ENCODE measurements around the gene CDC27. TPM values are rescaled to one million over a fixed set of nuclear protein-coding genes. Genes with fewer than 3 reads are reported as not detected.

CDC27 gene
- total RNA-seq, 1 donor from 2014 or later, result 93.4 TPM

- H3K27ac Mint-ChIP-seq, result no peak overlapping the region
- H3K36me3 Mint-ChIP-seq, result no peaks in the 10 kb centered on the region
- DNase-seq (ENCODE audit: extremely low spot score, unreplicated experiment), result no peak
- no peaks in the 10 kb centered on the region for H3K27me3 Mint-ChIP-seq
- TF ChIP-seq, protein P1, sequence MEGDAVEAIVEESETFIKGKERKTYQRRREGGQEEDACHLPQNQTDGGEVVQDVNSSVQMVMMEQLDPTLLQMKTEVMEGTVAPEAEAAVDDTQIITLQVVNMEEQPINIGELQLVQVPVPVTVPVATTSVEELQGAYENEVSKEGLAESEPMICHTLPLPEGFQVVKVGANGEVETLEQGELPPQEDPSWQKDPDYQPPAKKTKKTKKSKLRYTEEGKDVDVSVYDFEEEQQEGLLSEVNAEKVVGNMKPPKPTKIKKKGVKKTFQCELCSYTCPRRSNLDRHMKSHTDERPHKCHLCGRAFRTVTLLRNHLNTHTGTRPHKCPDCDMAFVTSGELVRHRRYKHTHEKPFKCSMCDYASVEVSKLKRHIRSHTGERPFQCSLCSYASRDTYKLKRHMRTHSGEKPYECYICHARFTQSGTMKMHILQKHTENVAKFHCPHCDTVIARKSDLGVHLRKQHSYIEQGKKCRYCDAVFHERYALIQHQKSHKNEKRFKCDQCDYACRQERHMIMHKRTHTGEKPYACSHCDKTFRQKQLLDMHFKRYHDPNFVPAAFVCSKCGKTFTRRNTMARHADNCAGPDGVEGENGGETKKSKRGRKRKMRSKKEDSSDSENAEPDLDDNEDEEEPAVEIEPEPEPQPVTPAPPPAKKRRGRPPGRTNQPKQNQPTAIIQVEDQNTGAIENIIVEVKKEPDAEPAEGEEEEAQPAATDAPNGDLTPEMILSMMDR (conservative IDR thresholded peaks at IDR 0.05), result no peak
- H3K4me3 Mint-ChIP-seq, result no peak overlapping the region
- H3K4me1 Mint-ChIP-seq (ENCODE audit: unreplicated experiment), result peaks cover 25% of the 10 kb centered on the region
- no peaks in the 10 kb centered on the region for H3K9me3 Mint-ChIP-seq
Observed at GRCh38 chr17:47210105-47210504, 21.0 kb upstream of the CDC27 start.

DNA sequence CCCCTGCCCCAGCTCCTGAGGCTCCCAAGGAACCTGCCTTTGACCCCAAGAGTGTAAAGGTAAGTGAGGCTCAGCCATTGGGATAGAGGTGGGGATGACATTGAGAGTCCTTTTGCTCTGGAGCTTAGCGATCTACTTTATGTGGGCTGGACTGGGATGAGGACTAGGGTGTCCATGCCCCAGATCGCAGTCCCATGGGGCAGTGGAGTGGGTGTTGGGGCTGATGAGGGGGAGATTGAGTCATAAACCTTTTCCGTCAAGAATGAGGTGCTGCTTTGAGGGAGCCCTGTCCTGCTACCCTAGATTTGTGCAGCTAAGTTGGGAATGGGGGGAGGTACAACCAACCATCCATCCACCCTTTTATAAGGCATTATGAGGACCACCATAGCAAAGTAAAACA, 20.4 kb upstream of the CDC27 start:
- Mint-ChIP-seq H3K9me3 (no peaks in the 10 kb centered on the region), H3K4me3 (no peak overlapping the region), H3K36me3 (no peaks in the 10 kb centered on the region), H3K4me1 (ENCODE audit: unreplicated experiment) (peaks cover 31% of the 10 kb centered on the region), H3K27me3 (no peaks in the 10 kb centered on the region), H3K27ac (no peak overlapping the region)
- TF ChIP-seq, protein P1 (conservative IDR thresholded peaks at IDR 0.05), result no peak
- DNase-seq (ENCODE audit: extremely low spot score, unreplicated experiment), result no peak

- H3K4me3 Mint-ChIP-seq, result no peak within 1 kb of the TSS
- H3K36me3 Mint-ChIP-seq, result no peaks in the 10 kb centered on the region
- H3K9me3 Mint-ChIP-seq, result no peaks in the 10 kb centered on the region
- no peak for DNase-seq (ENCODE audit: extremely low spot score, unreplicated experiment)
- H3K27me3 Mint-ChIP-seq, result no peaks in the 10 kb centered on the region
- H3K27ac Mint-ChIP-seq, result peak within 1 kb of the TSS; percentile 69
- TF ChIP-seq, protein P1 (conservative IDR thresholded peaks at IDR 0.05), result no peak
- peaks cover 31% of the 10 kb centered on the region for H3K4me1 Mint-ChIP-seq (ENCODE audit: unreplicated experiment)
Observed at GRCh38 chr17:47208744-47209488, 19.8 kb upstream of the CDC27 start, which contains the start of gene MYL4. Gene MYL4, plus strand, starts transcription at chr17:47209348. Its CDS starts 75 bp downstream, at chr17:47209423.

DNA sequence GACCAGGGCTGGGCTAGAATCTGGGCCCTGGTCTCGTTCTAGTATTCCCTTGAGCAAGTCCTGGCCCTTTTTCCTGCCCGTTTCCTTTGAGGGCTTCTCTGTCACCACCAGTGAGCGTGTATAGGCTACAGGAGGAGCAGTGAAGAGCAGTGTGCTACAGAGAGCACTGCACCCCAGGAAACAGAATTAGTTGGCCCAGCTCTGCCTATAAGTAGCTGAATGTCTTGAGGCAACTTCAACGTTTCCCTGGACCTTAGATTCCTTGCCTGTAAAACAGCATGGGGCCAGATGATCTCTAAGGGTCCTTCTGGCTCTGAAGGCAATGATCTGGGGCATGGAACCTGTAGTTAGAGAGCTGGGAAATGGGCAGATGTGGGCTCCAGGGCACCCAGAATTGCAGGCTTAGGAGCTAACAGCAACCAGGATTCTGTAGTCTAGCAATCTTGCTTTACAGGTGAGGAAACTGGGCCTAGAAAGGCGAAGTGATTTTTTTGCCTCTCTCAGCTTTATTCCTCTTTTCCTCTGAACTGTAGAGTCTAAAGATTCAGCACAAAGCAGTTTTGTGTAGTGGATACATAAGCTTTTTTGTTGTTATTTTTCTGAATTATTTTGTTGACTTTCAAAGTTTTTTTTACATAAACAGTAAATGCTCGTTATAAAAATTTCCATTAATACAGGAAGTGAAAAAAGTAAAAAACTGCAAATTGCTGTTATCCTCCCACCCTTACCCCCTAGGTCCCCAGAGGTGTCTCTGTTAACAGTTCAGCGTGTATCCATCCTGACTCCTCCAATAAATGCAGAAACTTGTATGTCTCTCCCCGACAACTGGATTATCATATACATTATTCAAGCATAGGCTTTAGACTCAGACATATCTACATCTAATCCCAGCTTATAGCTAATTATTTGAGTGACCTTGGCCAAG, 18.3 kb upstream of the CDC27 start:
- TF ChIP-seq, protein P1 (conservative IDR thresholded peaks at IDR 0.05), result no peak
- Mint-ChIP-seq H3K27ac (peak overlapping the region; percentile 36), H3K4me1 (ENCODE audit: unreplicated experiment) (peaks cover 31% of the 10 kb centered on the region), H3K4me3 (no peak overlapping the region), H3K36me3 (no peaks in the 10 kb centered on the region), H3K27me3 (no peaks in the 10 kb centered on the region), H3K9me3 (no peaks in the 10 kb centered on the region)
- no peak for DNase-seq (ENCODE audit: extremely low spot score, unreplicated experiment)

- peaks cover 25% of the 10 kb centered on the region for H3K4me1 Mint-ChIP-seq (ENCODE audit: unreplicated experiment)
- H3K4me3 Mint-ChIP-seq, result peak overlapping the region; percentile 19
- H3K36me3 Mint-ChIP-seq, result no peaks in the 10 kb centered on the region
- H3K9me3 Mint-ChIP-seq, result no peaks in the 10 kb centered on the region
- TF ChIP-seq, protein P1 (conservative IDR thresholded peaks at IDR 0.05), result no peak
- peak overlapping the region; percentile 90 for H3K27ac Mint-ChIP-seq
- no peaks in the 10 kb centered on the region for H3K27me3 Mint-ChIP-seq
- DNase-seq (ENCODE audit: extremely low spot score, unreplicated experiment), result no peak
Observed at GRCh38 chr17:47205419-47205963, 16.4 kb upstream of the CDC27 start.
